SJCRH30 (cell line): ENCODE results near the gene ZNF28. TPM values are rescaled to one million over a fixed set of nuclear protein-coding genes. Genes with fewer than 3 reads are reported as not detected.
"Not testable (repeated sequence)": the region's sequence is repeated elsewhere in the genome, so short reads cannot be mapped to it uniquely, and the experiment has no call there.

Source experiments
- DNase-seq, 2 experiments: peaks; one replicate each; pipeline ENCODE4 v3.0.0-alpha.2; 2015 to 2020
- H3K27ac ChIP-seq: fragments of 250-450 bp; sonication (Bioruptor Pico); 2 replicates; pipeline ENCODE4 v1.5.1; 2020; ENCODE audit warnings: mild to moderate bottlenecking, moderate library complexity
- H3K27me3 ChIP-seq: fragments of 250-450 bp; sonication (Bioruptor Pico); 2 replicates; pipeline ENCODE4 v1.5.1; 2020; ENCODE audit warnings: mild to moderate bottlenecking, moderate library complexity
- H3K36me3 ChIP-seq: fragments of 250-450 bp; sonication (Bioruptor Pico); 2 replicates; pipeline ENCODE4 v1.5.1; 2020; ENCODE audit warnings: mild to moderate bottlenecking, moderate library complexity
- H3K4me1 ChIP-seq: fragments of 250-450 bp; sonication (Bioruptor Pico); 2 replicates; pipeline ENCODE4 v1.5.1; 2020; ENCODE audit warnings: mild to moderate bottlenecking, moderate library complexity
- H3K4me3 ChIP-seq: fragments of 250-450 bp; sonication (Bioruptor Pico); 2 replicates; pipeline ENCODE4 v1.5.1; 2020; ENCODE audit warnings: mild to moderate bottlenecking, moderate library complexity
- H3K9me3 ChIP-seq: fragments of 250-450 bp; sonication (Bioruptor Pico); replicated peaks from 2 replicates; pipeline ENCODE4 v1.5.1; 2020; ENCODE audit warnings: mild to moderate bottlenecking, moderate library complexity
- total RNA-seq: library from RNA; depleted of rRNA; stranded (reverse); fragments of >200 nt; shearing (Covaris generic); gene quantifications from 2 replicates; pipeline ENCODE4 v1.2.3, GENCODE V29; 2014; rRNA removed

Gene ZNF28
- 23.7 and 27.9 TPM in 2 replicates for total RNA-seq

DNA sequence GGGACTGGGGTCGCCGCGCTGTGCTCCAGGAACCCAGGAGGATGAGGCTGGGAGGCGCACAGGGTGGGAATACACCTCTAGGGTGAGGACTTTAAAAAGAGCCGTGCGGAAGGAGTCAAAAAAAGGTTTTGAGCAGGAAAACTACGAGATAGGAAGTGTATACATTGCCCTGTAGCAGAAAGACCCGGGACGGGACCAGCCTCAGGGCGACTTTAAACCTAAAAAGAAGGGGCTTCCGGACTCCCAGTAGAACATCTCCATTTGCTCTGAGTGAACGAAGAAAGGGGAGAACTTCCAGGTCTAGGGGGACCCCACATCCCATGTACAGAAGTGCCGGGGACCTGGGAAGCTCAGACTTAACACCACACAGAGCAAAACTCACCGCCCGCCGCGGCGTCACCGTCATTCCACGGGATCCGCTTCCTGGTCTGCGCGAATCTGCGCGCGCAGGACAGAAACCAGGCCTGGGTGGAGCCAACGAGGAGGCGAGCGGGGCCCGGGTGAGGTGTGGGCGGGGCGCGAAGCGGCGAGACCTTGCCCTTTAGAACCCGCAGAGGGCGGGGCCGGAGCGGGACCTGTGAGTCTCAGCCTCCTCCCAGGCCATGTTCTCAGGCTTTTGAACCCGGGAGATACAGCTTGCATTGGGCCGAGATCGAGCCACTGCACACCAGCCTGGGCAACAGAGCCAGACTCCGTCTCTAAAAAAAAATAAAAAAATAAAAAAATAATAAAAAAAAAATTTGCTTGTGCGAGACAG, at the start of gene ZNF28:
Gene ZNF28 (minus strand): TSS at position 430 of the 757 bp plus-strand sequence. CDS start 3,675 bp downstream, outside the sequence.
- H3K4me1 ChIP-seq, H3K27ac ChIP-seq, H3K36me3 ChIP-seq: not testable (repeated sequence)

DNA sequence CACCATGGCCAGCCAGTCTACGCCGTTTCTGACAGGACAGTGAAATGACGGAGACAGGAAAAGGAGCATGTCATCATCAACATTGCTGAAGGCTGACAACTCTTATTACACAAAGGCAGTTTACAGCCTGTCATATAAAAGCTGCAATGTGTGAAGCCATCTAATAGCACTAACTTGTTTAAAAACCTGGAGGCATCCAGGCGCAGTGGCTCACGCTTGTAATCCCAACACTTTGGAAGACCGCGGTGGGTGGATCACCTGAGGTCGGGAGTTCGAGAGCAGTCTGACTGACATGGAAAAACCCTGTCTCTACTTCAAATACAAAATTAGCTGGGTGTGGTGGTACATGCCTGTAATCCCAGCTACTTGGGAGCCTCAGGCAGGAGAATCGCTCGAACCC, 46.6 kb upstream of the ZNF28 start:
- H3K36me3 ChIP-seq, H3K27ac ChIP-seq, H3K4me3 ChIP-seq, H3K27me3 ChIP-seq, H3K4me1 ChIP-seq, DNase-seq, H3K9me3 ChIP-seq: not testable (repeated sequence)

More for the DNA sequence above, at the start of gene ZNF28:
- peak within 1 kb of the TSS; percentile 67 for H3K4me3 ChIP-seq
- peak; percentile 73 to 83 for DNase-seq
- H3K27me3 ChIP-seq, H3K9me3 ChIP-seq: not testable (repeated sequence)

DNA sequence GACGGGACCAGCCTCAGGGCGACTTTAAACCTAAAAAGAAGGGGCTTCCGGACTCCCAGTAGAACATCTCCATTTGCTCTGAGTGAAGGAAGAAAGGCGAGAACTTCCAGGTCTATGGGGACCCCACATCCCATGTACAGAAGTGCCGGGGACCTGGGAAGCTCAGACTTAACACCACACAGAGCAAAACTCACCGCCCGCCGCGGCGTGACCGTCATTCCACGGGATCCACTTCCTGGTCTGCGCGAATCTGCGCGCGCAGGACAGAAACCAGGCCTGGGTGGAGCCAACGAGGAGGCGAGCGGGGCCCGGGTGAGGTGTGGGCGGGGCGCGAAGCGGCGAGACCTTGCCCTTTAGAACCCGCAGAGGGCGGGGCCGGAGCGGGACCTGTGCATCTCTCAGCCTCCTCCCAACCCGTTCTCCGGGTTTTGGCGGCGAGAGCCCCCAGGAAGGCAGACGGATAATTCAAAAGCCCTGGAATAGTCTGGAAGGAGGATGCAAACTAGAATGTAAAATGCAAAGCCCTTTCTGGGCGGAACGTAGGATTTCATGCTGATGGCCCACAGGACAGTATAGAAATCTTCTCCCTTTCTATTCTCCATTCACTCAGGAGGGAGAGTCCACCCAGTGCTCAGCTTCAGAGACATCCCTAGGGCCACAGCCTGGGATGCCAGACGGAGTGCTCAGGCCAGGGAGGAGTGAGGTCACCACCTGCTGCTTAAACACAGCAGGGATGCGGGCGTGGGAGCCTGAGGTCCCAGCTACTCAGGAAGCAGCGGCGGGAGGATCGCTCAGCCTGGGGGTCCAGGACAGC, 36.2 kb upstream of the ZNF28 start, which contains the start of gene ZNF468:
Gene ZNF468 (minus strand): TSS at position 242 of the 814 bp plus-strand sequence. CDS start 3,347 bp downstream, outside the sequence.
- H3K27ac ChIP-seq = peak within 1 kb of the TSS; percentile 68
- H3K4me3 ChIP-seq = peak within 1 kb of the TSS; percentile 96
- peak; percentile 76 to 78 for DNase-seq
- H3K36me3 ChIP-seq, H3K9me3 ChIP-seq, H3K27me3 ChIP-seq, H3K4me1 ChIP-seq: not testable (repeated sequence)

DNA sequence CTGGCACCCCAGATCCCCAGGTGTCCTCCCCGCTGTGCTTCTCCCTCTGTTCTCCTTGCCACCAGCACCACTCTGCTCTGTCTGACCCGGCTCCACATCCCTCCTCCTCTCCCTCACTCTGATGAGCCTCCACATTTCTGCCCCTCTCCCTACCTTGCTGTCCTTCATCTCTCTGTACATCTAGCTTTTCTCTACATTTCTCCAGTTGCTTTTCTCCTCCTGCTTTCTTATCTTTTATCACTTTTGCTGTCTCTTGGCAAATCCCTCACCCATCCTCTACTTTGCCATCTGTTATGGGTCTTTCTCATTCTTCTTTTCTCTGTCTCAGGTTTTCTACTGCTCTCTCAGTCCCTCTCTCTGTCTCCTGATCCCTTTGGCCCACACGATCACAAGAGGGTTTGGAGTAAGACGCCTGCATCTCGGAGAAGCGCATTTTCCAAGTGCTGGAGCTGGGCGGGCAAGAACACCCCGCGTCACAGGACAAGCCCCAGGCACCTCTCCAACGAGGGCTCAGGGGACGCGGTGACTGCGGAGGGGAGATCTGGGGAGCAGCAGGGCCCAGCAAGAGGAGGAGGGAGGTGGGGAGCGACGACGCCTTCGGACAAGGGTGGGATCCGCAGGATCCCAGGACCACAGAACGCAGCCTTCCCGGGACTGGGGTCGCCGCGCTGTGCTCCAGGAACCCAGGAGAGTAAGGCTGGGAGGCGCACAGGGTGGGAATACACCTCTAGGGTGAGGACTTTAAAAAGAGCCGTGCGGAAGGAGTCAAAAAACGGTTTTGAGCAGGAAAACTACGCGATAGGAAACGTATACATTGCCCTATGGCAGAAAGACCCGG, 35.3 kb upstream of the ZNF28 start:
- Histone ChIP-seq H3K4me3 (peak overlapping the region; percentile 96), H3K36me3 (peaks cover 17% of the 10 kb centered on the region), H3K27ac (peak overlapping the region; percentile 68)
- H3K27me3 ChIP-seq, H3K4me1 ChIP-seq, H3K9me3 ChIP-seq: not testable (repeated sequence)
- peak in 1 of 2 experiments; percentile 11 for DNase-seq

DNA sequence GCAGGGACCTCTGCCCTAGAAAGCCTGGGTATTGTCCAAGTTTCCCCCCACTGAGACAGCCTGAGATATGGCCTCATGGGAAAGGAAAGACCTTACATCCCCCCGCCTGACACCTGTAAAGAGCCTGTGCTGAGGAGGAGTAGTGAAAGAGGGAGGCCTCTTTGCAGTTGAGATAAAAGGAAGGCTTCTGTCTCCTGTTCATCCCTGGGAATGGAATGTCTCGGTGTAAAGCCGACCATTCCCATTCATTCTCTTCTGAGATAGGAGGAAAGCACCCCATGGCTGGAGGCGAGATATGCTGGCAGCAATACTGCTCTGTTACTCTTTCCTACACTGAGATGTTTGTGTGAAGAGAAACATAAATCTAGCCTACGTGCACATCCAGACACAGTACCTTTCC, 25.9 kb upstream of the ZNF28 start:
- not testable (repeated sequence) for H3K4me1 ChIP-seq, DNase-seq, H3K27me3 ChIP-seq, H3K9me3 ChIP-seq, H3K27ac ChIP-seq, H3K4me3 ChIP-seq
- H3K36me3 ChIP-seq = peaks cover 75% of the 10 kb centered on the region

DNA sequence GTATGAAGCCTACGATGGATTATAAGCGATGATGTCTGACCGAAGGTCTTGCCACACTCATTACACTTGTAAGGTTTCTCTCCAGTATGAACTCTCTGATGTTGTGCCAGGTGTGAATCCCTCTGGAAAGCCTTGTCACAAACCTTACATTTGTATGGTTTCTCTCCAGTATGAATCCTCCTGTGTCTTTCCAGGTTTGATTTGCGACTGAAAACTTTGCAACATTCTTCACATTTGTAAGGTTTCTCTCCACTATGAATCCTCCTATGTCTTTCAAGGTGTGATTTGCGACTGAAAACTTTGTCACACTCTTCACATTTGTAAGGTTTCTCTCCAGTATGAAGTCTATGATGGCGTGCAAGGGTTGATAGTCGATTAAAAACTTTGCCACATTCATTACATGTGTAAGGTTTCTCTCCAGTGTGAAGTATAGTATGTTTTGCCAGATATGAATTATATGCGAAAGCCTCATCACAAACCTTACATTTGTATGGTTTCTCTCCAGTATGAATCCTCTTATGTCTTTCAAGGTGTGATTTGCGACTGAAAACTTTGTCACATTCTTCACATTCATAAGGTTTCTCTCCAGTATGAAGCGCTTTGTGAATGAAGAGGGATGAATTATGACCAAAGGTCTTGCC, 19.5 kb upstream of the ZNF28 start:
- not testable (repeated sequence) for H3K4me1 ChIP-seq, H3K27ac ChIP-seq, H3K4me3 ChIP-seq, H3K27me3 ChIP-seq, DNase-seq
- H3K9me3 ChIP-seq = peaks cover 27% of the 10 kb centered on the region
- peaks cover 82% of the 10 kb centered on the region for H3K36me3 ChIP-seq

DNA sequence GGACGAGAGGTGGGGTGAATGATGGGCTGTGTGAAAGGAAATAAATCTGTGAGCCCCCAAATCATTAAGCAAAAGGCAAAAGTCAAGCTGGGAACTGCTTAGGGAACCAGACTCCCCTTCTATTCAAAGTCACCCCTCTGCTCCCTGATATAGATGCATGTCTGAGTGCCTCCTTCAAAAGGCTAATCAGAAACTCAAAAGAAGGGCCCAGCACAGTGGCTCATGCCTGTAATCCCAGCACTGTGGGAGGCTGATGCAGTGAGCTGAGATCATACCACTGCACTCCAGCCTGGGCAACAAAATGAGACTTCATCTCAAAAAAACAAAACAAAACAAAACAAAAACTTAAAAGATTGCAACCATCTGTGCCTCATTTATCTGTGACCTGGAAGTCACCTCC, 12.9 kb upstream of the ZNF28 start:
- DNase-seq, H3K9me3 ChIP-seq, H3K27ac ChIP-seq, H3K4me1 ChIP-seq, H3K27me3 ChIP-seq, H3K4me3 ChIP-seq: not testable (repeated sequence)
- H3K36me3 ChIP-seq = peaks cover 18% of the 10 kb centered on the region

DNA sequence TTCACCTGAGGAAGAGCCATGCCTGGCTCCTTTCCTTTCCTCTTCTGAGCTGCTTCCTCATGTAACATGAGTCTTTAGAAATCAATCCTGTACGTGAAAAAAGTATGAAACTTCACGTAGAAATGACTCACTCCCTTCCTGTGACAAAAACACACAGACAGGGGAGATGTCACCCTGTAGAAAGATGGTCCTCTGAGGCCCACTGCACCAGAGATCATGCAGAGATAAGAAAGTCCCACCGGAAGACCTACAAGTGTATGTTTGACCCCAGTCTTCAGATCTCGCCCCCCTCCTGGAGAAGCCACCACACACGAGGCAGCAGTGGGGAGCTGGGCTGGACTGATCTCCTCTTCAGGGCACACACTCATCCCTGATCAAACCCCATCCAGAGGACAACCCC, 12.1 kb upstream of the ZNF28 start:
- H3K27ac ChIP-seq, DNase-seq, H3K27me3 ChIP-seq, H3K4me1 ChIP-seq, H3K4me3 ChIP-seq, H3K9me3 ChIP-seq: not testable (repeated sequence)
- H3K36me3 ChIP-seq = peaks cover 10% of the 10 kb centered on the region

DNA sequence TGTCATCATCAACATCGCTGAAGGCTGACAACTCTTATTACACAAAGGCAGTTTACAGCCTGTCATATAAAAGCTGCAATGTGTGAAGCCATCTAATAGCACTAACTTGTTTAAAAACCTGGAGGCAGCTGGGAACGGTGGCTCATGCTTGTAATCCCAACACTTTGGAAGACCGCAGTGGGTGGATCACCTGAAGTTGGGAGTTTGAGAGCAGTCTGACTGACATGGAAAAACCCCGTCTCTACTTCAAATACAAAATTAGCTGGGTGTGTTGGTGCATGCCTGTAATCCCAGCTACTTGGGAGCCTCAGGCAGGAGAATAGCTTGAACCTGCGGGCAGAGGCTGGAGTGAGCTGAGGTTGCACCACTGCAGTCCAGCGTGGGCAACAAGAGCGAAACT, 8.4 kb upstream of the ZNF28 start:
- H3K27ac ChIP-seq, H3K27me3 ChIP-seq, DNase-seq, H3K9me3 ChIP-seq, H3K36me3 ChIP-seq, H3K4me3 ChIP-seq, H3K4me1 ChIP-seq: not testable (repeated sequence)

DNA sequence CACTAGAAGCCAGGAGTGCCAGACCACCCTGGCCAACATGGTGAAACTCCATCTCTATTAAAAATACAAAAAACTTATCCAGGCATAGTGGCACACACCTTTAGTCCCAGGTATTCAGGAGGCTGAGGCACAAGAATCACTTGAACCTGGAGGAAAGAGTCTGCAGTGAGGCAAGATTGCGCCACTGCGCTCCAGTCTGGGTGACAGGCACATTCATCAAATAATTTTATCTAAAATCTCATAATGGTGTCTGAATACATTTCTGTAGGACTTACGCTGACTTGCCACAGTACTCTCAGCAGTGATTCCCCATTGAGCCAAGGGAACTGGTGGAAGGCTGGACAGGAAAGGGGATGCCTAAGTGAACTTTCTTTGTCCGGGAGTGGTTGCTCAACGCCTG, 4.3 kb upstream of the ZNF28 start:
- H3K36me3 ChIP-seq = no peaks in the 10 kb centered on the region
- 0 out of 2 replicates have a peak, but pooled peaks cover 3% of the 10 kb centered on the region for H3K9me3 ChIP-seq
- H3K4me3 ChIP-seq = no peak overlapping the region
- no peak overlapping the region for H3K27ac ChIP-seq
- no peaks in the 10 kb centered on the region for H3K27me3 ChIP-seq
- DNase-seq = no peak
- no peaks in the 10 kb centered on the region for H3K4me1 ChIP-seq

DNA sequence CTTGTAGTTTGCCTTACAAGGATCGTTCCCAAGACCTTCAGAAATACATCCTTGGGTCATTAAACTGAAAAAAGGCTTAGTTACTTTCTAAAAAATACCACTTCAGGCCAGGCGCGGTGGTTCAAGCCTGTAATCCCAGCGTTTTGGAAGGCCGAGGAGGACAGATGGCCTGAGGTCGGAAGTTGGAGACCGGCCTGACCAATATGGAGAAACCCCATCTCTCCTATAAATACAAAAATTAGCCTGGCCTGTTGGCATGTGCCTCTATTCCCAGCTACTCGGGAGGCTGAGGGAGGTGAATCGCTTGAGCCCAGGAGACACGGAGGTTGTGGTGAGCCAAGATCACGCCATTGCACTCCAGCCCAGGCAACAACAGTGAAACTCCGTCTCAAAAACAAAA, 2.2 kb upstream of the ZNF28 start:
- Histone ChIP-seq H3K27ac (no peak overlapping the region), H3K4me3 (no peak overlapping the region), H3K4me1 (no peaks in the 10 kb centered on the region), H3K36me3 (no peaks in the 10 kb centered on the region), H3K9me3 (0 out of 2 replicates have a peak, but pooled peaks cover 3% of the 10 kb centered on the region), H3K27me3 (no peaks in the 10 kb centered on the region)
- DNase-seq = no peak

DNA sequence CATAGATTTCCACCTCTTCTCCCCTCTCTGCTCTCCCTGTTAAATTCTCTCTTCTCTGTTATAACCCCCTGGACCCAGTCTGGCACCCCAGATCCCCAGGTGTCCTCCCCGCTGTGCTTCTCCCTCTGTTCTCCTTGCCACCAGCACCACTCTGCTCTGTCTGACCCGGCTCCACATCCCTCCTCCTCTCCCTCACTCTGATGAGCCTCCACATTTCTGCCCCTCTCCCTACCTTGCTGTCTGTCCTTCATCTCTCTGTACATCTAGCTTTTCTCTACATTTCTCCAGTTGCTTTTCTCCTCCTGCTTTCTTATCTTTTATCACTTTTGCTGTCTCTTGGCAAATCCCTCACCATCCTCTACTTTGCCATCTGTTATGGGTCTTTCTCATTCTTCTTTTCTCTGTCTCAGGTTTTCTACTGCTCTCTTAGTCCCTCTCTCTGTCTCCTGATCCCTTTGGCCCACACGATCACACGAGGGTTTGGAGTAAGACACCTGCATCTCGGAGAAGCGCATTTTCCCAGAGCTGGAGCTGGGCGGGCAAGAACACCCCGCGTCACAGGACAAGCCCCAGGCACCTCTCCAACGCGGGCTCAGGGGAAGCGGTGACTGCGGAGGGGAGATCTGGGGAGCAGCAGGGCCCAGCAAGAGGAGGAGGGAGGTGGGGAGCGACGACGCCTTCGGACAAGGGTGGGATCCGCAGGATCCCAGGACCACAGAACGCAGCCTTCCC, 795 bp downstream of the ZNF28 start:
- H3K27ac ChIP-seq, H3K27me3 ChIP-seq, H3K9me3 ChIP-seq, H3K36me3 ChIP-seq, H3K4me1 ChIP-seq: not testable (repeated sequence)
- peak; percentile 12 to 17 for DNase-seq
- H3K4me3 ChIP-seq = peak overlapping the region; percentile 67

DNA sequence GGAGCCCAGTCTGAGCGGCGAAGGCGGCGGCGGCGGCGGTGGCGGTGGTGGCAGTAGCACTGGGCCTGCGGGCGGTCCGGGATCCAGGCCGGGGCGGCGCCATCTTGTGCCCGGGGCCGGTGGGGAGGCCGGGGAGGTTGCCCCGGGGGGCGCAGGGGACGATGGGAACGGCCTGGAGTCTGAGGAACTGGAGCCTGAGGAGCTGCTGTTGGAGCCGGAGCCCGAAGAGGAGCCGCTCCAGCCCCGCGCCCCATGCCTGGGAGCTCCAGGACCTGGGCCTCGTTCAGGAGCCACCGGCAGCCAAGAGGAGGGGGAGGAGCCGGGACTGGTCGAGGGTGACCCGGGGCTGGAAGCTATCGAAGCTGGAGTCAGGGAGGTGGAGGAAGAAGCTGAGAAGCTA, 11.6 kb downstream of the ZNF28 start:
- Histone ChIP-seq H3K9me3 (no peaks in the 10 kb centered on the region), H3K4me1 (no peaks in the 10 kb centered on the region), H3K36me3 (peaks cover 27% of the 10 kb centered on the region), H3K27me3 (no peaks in the 10 kb centered on the region), H3K27ac (no peak overlapping the region), H3K4me3 (no peak overlapping the region)
- DNase-seq = no peak
